Naive thymus-derived CD8-positive, alpha-beta T cell (primary cell): Measurements from ENCODE around the gene PIGC. TPM values are rescaled to one million over a fixed set of nuclear protein-coding genes. Genes with fewer than 3 reads are reported as not detected.

ENCODE experiments used
- ATAC-seq, 2 donors: fragments of 150-1000 bp; cut with Tn5 transposase in 1 of 2; sonication (Bioruptor Pico), chemical (Tn5 transposase) in 1 of 2; 1 replicate in 1 of 2; 2 replicates in 1 of 2; pipeline ENCODE4 v1.10.0; 2021; ENCODE audit warnings: mild to moderate bottlenecking in 2 of 2, moderate library complexity in 2 of 2
- POLR2A ChIA-PET: fragments of 350-600 bp; sonication (Branson Sonifier 250); formaldehyde crosslinking; loops from one replicate; lab custom pipeline; 2021; ENCODE audit warnings: antibody characterized with exemption; lab: Charles Lee
- DNase-seq, 10 donors: peaks; one replicate each; pipeline versions ENCODE4 v3.0.0 to v3.0.0-alpha.2; 2020 to 2022
- H3K27ac Mint-ChIP-seq, 10 donors: one replicate each; pipeline ENCODE4 v1.8.0; 2020 to 2022; ENCODE audit warnings: mild to moderate bottlenecking in 10 of 10, mixed read lengths in 10 of 10, moderate library complexity in 4 of 10, inconsistent platforms in 1 of 10
- H3K27me3 Mint-ChIP-seq, 5 donors: one replicate each; pipeline ENCODE4 v1.8.0; 2021 to 2022; ENCODE audit warnings: mixed read lengths in 5 of 5
- H3K36me3 Mint-ChIP-seq, 3 donors: one replicate each; pipeline ENCODE4 v1.8.0; 2020 to 2022; ENCODE audit warnings: mixed read lengths in 3 of 3, mild to moderate bottlenecking in 2 of 3, inconsistent platforms in 1 of 3
- H3K4me1 Mint-ChIP-seq, 4 donors: one replicate each; pipeline ENCODE4 v1.8.0; 2021 to 2022; ENCODE audit warnings: mixed read lengths in 4 of 4
- H3K4me3 Mint-ChIP-seq, 10 donors: one replicate each; pipeline ENCODE4 v1.8.0; 2020 to 2022; ENCODE audit warnings: mild to moderate bottlenecking in 10 of 10, mixed read lengths in 10 of 10, moderate library complexity in 6 of 10, inconsistent platforms in 1 of 10
- H3K9me3 Mint-ChIP-seq, 9 donors: one replicate each; pipeline ENCODE4 v1.8.0; 2020 to 2022; ENCODE audit warnings: mixed read lengths in 9 of 9, mild to moderate bottlenecking in 3 of 9, inconsistent platforms in 1 of 9, moderate library complexity in 1 of 9
- polyA plus RNA-seq, 3 donors: library from polyadenylated mRNA; unstranded; fragments of 300-500 nt; fragmentation: Illumina TruSeq; gene quantifications; one replicate each; pipeline ENCODE4 v1.2.3, GENCODE V29; 2021
- total RNA-seq, 8 experiments: library from RNA in 2 of 8; stranded (reverse) in 2 of 8; gene quantifications; one replicate each; pipeline ENCODE4 v1.2.3 and lab custom pipeline; 2021 to 2026

The PIGC gene
- total and polyA plus RNA-seq, 5 experiments from 2014 or later = 35.8 to 92.8 (median 69.1) TPM

- DNase-seq = no peak
- H3K9me3 Mint-ChIP-seq = no peaks in the 10 kb centered on the region
- POLR2A ChIA-PET = interaction anchor here (1.9 to 3.9 kb wide), 2 partner anchors 12 to 35 kb away, joined by 7 to 37 read pairs; no protein-coding TSS in a partner anchor
- peak overlapping the region in 9 of 10 donors; percentile 14 to 79 (median 50) for H3K4me3 Mint-ChIP-seq
- no peaks in the 10 kb centered on the region for H3K27me3 Mint-ChIP-seq
- H3K4me1 Mint-ChIP-seq = peaks cover 21 to 67% (median 48%) of the 10 kb centered on the region in 4 donors
- ATAC-seq = no peak
- peak overlapping the region; percentile 69 to 100 (median 96) for H3K27ac Mint-ChIP-seq
- no peaks in the 10 kb centered on the region for H3K36me3 Mint-ChIP-seq
These were observed 50.5 kb downstream of the PIGC start for GRCh38 chr1:172393354-172393753.

GRCh38 chr1:172391976-172392375, 51.9 kb downstream of the PIGC start:
- no peaks in the 10 kb centered on the region for H3K36me3 Mint-ChIP-seq
- DNase-seq (no peak), ATAC-seq (no peak)
- H3K9me3 Mint-ChIP-seq = no peaks in the 10 kb centered on the region
- POLR2A ChIA-PET = interaction anchor here (0.7 to 3.9 kb wide), 2 partner anchors 11 to 328 kb away, joined by 3 to 37 read pairs; no protein-coding TSS in a partner anchor
- H3K27ac Mint-ChIP-seq = peak overlapping the region in 4 of 10 donors; percentile 47 to 100 (median 88)
- peaks cover 17 to 61% (median 42%) of the 10 kb centered on the region in 4 donors for H3K4me1 Mint-ChIP-seq
- H3K27me3 Mint-ChIP-seq = no peaks in the 10 kb centered on the region
- no peak overlapping the region for H3K4me3 Mint-ChIP-seq

Other genes with a start within 250 kb of the PIGC start
- under 1 TPM in 1 of 2 experiments, not detected in 1; 0.68 TPM for gene C1orf105, start 23.4 kb downstream of the PIGC start, total RNA-seq
- gene C1orf105, start 23.4 kb downstream of the PIGC start, polyA plus RNA-seq = not detected
- 10 to 100 TPM; 56.2 to 63.1 TPM for gene SUCO, start 89.1 kb upstream of the PIGC start, total RNA-seq
- gene SUCO, start 89.1 kb upstream of the PIGC start, polyA plus RNA-seq = 10 to 100 TPM; 10.3 to 14.6 (median 12.4) TPM
- gene FASLG, start 215.0 kb upstream of the PIGC start, total RNA-seq = under 1 TPM in 1 of 2 experiments, not detected in 1; 0.18 TPM
- 1 to 10 TPM in 1 of 3 donors, not detected in 2; 2.3 TPM for gene FASLG, start 215.0 kb upstream of the PIGC start, polyA plus RNA-seq